ENCODE measurements around the gene ACOT6.

- TF ChIP-seq, protein P1, sequence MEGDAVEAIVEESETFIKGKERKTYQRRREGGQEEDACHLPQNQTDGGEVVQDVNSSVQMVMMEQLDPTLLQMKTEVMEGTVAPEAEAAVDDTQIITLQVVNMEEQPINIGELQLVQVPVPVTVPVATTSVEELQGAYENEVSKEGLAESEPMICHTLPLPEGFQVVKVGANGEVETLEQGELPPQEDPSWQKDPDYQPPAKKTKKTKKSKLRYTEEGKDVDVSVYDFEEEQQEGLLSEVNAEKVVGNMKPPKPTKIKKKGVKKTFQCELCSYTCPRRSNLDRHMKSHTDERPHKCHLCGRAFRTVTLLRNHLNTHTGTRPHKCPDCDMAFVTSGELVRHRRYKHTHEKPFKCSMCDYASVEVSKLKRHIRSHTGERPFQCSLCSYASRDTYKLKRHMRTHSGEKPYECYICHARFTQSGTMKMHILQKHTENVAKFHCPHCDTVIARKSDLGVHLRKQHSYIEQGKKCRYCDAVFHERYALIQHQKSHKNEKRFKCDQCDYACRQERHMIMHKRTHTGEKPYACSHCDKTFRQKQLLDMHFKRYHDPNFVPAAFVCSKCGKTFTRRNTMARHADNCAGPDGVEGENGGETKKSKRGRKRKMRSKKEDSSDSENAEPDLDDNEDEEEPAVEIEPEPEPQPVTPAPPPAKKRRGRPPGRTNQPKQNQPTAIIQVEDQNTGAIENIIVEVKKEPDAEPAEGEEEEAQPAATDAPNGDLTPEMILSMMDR (IDR thresholded peaks at IDR 0.05) = no peak
- TF ChIP-seq POLR2A (IDR thresholded peaks at IDR 0.05) = peak; percentile 51
Observed at GRCh38 chr14:73644531-73645247, 32.4 kb downstream of the ACOT6 start, which contains the start of gene DNAL1.
